ENCODE results near the gene MED26.

The MED26 gene

GRCh38 chr19:16645140-16645539, 17.1 kb upstream of the MED26 start:
- no peak for DNase-seq

DNA sequence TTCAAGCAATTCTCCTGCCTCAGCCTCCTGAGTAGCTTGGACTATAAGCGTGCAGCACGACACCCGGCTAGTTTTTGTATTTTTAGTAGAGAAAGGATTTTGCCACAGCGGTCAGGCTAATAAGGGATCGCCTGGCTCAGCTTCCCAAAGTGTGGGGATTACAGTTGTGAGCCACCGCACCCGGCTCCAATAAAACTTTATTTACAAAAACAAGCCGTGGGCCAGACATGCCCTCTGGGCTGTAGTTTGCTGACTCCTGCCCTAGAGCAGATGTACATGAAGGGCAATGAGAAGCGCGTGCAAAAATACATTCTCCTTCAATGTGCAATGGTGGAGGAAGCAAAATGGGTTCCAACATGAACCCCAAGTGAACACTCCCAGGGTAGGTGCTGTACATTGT, 13.7 kb upstream of the MED26 start:
- no peak for DNase-seq

DNA sequence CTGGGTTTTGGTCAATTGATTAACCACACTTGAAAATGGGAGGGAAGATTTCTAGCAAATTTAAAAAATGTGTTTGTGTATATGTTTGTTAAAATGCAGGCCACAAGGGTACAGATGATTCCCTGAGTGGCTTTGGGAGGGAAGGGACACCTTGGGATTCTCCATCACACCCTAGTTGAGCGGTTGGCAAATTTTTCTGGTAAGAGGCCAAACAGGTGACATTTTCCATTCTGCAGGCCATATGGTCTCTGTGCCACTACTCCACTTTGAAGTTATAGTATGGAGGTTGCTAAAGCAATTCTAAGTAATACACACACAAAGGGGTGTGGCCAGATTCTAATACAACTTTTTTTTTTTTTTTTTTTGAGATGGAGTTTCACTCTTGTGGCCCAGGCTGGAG, 12.9 kb upstream of the MED26 start:
- DNase-seq, result no peak

GRCh38 chr19:16638666-16639065, 10.7 kb upstream of the MED26 start:
- DNase-seq, result no peak

DNA sequence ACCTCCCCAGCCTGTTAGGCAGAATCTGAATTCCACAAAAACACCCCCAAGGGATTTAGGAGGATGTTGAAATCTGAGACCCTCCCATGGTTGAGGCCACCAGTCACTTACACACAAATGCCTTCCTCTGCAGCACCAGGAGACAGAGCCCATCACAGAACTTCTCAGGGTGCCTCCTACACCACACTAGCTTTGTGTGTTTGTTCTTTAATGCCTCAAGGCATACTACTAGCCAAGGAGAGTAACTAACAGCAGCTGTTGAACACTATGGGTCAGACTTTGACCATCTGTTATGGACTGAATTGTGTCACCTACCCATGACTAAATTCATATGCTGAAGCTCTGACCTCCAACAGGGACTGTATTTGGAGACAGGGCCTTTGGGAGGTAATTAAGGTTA, 9.5 kb upstream of the MED26 start:
- DNase-seq, result no peak

GRCh38 chr19:16631465-16631864, 3.5 kb upstream of the MED26 start:
- DNase-seq, result no peak

DNA sequence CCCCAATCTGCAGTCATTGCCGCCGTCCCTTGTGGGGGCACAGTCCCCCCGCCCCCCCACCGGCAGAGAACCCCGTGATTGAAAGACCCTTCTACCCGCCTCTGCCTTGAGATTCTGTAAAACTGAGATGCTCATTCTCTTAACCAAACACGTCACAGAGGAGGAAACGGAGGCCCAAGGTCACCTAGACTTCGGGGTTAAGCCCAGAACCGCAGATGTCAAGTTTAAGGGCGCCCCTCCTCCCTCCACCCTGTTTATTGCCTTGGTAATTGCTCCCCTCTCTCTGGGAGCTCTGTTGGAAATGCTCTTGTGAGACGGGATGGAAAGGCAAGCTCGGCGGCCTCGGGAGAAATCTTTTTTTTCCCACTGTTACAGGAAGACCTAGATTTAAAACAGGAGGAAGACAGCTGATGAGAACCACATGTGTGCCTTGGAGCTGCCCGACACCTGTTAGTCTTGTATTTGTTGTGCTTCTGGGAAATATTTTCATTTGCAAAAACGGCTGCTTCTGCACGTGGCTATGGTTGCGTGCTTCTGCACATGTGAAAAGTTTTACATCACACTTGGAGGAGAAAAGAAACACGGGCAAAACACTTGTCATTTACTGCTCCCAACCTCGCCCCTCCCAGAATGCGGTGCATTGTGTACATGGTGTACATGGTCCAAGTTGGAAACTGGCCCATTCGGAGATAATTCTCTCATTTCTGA, 1.1 kb upstream of the MED26 start:
- no peak for DNase-seq

DNA sequence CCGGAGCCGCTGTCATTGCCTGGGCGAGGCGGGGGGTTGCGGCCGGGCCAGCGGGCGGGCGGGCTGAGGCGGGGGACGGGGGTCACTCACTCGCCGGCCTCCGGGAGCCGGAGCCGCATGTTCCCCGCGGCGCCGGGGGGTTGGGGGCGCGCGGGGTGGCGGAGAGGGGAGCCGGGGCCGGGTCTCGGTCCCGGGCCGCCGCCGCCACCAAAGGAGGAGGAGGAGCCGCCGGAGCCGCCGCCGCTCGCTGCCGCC, 149 bp downstream of the MED26 start:
- DNase-seq, result no peak

DNA sequence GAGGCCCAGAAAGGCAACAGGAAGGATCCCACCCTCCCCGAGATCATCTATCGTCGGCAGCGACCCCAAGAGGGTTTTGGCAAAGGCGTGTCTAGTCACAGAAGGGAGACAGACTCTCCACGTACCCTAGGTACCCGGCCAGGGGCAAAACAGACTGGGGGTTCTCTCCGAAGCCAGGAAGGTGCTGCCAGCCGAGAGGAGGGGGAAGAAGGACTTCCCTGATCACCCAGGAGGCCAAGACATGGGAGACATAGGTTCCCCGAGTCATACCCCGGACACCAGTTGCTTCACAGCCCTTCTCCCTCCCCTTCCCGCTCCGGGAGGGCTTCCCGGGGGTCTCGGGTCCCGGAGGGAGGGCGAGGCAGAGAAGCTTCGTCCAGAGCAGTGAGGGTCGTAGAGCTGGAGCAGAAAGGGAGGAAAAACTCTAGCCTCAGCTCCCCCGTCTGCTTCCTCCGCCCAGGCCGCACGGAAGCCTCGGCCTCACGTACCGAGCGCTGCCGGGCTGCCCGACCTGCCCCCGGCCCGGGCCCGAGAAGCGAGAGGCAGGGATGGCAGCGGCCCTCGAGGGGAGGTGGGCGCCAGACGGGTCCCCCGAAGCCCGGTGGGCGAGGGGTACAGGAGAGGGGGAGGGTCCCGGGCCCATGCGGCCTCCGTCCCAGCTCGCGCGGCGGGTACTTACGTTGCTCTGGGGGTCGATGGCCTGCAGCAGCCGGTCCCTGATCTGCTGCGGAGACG, 644 bp downstream of the MED26 start:
- DNase-seq, result no peak

DNA sequence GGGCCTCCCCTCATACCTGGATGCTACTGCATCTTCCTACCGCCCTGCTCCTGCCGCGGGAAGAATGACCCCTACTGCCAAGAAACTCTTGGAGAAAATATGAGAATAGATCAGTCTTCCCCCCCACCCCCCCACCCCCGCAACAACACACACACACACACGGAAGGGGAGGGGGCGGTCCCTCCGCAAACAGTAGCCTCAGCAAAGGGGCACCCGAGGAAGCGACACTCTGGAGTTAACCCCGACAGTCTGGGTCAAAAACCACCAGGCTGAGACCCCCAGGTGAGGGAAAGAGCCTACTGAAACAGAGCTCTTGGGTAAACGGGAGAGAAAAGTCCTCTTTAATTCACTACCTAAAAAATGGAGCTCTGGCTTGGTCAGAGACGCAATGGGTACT, 1.2 kb downstream of the MED26 start:
- DNase-seq, result no peak

DNA sequence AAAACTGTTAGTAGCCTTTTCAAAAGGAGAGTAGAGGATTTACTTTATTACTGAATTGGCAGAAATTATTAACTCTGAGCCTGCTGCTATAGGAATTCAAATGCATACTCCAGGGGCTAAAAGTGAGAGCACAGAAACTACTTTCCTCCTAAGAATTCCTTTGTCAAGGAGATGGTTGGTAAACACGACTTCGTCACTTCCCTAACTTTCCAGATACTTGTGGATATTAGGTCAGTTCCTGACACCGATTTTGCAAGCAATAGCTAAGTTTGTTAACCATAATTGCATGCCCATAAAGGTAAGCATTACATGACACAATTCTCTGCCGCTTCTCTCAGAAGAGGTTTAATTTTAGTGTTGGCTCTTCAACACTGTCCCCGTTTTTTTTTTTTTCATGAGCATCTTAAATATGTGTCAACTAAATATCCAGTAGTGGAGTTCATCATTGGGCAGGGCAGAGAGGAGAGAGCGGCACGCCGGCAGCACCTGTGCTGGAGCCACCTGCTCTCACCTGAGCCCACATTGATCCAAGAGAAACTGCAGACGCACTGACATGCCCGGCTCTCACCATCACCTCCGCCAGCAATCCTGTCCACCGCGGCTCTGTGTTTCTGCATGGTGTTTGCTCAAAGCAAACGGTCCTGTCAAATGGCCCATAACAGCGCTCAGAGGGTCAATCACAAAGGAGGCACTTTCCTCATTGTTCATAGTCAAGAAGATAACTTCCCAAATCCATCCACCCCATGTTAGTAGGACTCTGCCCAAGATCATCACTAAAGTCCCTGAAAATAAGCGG, 2.6 kb downstream of the MED26 start:
- DNase-seq, result no peak

GRCh38 chr19:16624236-16624635, 3.8 kb downstream of the MED26 start:
- no peak for DNase-seq

GRCh38 chr19:16623576-16623975, 4.4 kb downstream of the MED26 start:
- no peak for DNase-seq

DNA sequence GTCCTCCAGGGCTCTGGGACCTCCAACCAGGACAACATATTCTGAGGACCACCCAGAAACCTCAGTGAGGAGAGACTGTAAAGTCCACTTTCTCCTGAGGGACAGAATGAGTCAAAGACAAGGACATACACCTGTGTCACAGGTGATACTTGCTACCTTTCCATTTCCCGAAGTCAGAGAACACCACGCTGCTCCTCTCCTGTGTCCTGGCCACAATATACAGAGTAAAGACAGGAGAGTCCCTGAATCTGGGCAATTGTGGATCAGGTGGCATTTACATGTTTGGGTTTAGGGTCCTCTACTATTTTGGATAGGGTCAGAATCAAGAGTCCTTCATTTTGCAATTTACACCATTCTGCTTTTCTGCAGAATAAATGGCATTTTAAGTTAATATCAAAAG, 4.9 kb downstream of the MED26 start:
- no peak for DNase-seq

DNA sequence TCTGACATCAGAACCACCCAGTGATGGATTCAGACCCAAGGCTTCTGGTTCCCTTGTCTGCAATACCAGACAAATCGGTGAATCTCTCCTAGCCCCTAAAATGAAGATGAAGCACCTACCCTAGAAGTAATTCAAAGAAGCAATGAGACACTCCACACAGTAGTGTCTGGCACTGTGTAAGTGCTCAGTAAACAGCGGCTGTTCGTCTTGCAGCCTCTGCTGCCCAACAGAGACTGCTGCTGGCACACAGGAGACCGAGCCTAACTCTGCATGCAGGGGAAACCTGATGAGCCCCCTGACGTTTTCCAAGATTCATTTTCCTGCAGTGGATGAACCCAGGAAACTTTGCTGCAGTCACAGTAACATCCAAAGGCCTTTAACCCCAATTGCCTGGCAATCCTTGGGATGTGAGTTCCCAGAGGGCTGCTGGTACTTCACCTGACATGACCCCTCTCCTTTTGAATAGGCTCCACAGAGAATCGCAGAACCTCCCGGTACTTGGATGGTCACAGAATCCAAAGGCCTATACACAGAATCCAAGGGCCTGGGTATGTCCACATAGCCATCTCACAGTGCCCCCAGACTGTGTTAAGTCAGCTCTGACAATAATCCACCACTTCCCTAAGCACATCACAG, 6.7 kb downstream of the MED26 start:
- DNase-seq, result no peak

DNA sequence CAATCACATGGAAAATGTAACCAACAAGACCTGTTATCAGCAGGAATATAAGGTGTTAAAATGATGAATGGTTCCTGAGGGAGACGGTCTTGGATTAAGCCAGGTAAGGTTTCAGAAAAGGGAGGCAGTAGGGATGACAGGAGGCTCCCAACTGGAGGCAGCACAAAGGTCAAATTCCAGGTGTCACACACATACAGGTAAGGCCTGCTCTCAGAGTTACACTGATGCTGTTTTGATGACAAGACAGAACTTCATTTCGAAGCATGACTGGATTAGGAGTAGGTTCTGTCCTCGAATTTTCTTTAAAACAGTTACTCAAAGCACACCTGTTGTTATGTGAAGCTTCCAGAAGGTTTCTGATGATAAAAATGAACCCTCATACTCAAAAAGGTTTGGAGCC, 7.4 kb downstream of the MED26 start:
- no peak for DNase-seq

- DNase-seq, result no peak
Observed at GRCh38 chr19:16620018-16620417, 8.0 kb downstream of the MED26 start.

- no peak for DNase-seq
Observed at GRCh38 chr19:16619457-16619856, 8.5 kb downstream of the MED26 start.

- no peak for DNase-seq
Observed at GRCh38 chr19:16618248-16618647, 9.8 kb downstream of the MED26 start.

- no peak for DNase-seq
Observed at GRCh38 chr19:16615808-16616207, 12.2 kb downstream of the MED26 start.

- no peak for DNase-seq
Observed at GRCh38 chr19:16614941-16615340, 13.1 kb downstream of the MED26 start.

DNA sequence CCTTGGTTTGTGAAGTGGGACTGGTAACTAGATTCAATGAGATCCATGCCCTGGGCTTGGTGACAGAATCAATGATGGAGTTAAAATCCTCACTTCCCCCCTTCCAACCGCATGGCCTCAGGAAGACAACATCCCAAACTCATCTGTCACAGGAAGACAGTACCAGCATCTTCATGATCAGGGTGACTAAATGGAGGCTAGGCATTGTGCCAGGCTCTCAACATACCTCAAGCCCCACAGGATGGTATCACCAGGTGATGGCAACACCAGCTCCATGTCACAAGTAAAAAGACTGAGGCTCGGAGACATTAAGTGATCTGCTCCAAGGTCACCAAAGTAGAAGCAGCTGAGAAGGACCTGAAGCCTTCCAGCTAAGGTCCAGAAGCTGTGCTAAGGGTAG, 14.2 kb downstream of the MED26 start:
- DNase-seq, result no peak

DNA sequence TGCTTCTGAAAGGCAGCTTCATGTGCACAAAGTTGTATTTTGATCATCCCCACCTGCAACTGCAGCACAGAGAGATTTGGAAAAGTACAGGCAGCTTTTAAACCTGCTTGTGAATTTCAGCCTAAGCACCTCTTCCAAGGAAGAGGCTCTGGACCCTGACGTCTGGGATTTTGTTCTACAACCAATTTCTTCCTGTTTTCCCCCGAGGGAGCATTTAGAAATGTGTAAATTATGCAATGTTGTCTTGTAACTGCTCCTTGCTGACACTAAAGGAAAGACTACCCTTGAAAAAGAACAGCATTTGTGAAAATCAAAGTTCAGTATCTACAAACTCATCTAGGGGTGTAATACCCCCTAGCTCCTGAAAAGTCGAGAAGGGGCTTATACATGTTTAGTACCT, 15.4 kb downstream of the MED26 start:
- DNase-seq, result no peak

DNA sequence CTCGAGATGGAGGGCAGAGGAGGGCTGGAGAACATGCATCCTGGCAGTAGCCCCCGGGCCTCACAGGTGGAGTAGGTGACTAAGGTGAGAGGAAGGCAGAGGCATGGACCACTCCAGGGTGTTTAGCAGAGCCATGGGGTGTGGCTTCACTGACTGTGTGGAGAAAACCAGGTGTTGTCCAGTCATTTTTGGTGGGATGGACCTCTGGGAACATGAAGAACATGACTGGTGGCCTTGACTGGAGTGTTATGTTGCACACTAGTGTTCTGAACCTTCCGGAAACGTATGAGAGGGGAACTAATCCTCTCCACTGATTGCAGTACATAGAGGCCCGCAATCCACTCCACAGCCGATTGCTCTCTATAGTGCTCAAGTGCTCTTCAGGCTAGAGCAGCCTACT, 16.9 kb downstream of the MED26 start:
- no peak for DNase-seq
